Suprapubic skin (tissue), 4 donors: ENCODE results near the gene PANX3. TPM values are rescaled to one million over a fixed set of nuclear protein-coding genes. Genes with fewer than 3 reads are reported as not detected.
"Not testable (repeated sequence)": the region's sequence is repeated elsewhere in the genome, so short reads cannot be mapped to it uniquely, and the experiment has no call there.

Experiments used
- DNase-seq, 2 donors: peaks; one replicate each; pipeline ENCODE4 v3.0.0-alpha.2; 2019; ENCODE audit warnings: low spot score in 2 of 2
- H3K27ac ChIP-seq: fragments of 200-600 bp; sonication (generic); one replicate; pipeline ENCODE4 v1.5.1; 2019
- H3K27me3 ChIP-seq: fragments of 200-600 bp; sonication (generic); one replicate; pipeline ENCODE4 v1.5.1; 2019
- H3K36me3 ChIP-seq: fragments of 200-600 bp; sonication (generic); one replicate; pipeline ENCODE4 v1.5.1; 2019
- H3K4me1 ChIP-seq: fragments of 200-600 bp; sonication (generic); one replicate; pipeline ENCODE4 v1.5.1; 2019
- H3K4me3 ChIP-seq: fragments of 200-600 bp; sonication (generic); one replicate; pipeline ENCODE4 v1.5.1; 2019; ENCODE audit warnings: mild to moderate bottlenecking
- H3K9me3 ChIP-seq: fragments of 200-600 bp; sonication (generic); one replicate; pipeline ENCODE4 v1.5.1; 2019
- EP300 ChIP-seq: sonication (generic); formaldehyde crosslinking; IDR thresholded peaks from one replicate; pipeline ENCODE4 v1.6.1; 2017; ENCODE audit warnings: antibody characterized with exemption
- POLR2A ChIP-seq, 2 donors: fragments of 450-650 bp; IDR thresholded peaks; one replicate each; pipeline ENCODE4 v1.6.1; 2017; ENCODE audit warnings: antibody characterized with exemption in 2 of 2, mild to moderate bottlenecking in 2 of 2, moderate library complexity in 2 of 2
- POLR2AphosphoS5 ChIP-seq, 3 donors: sonication (generic); formaldehyde crosslinking; IDR thresholded peaks; one replicate each; pipeline ENCODE4 v1.6.1; 2017; ENCODE audit warnings: antibody characterized with exemption in 3 of 3
- WGBS: methylation state at CpG from one replicate; pipeline ENCODE4 v1.1.5; 2018; 5-methylcytosine and 5-hydroxymethylcytosine counted together
- total RNA-seq, 4 donors: library from RNA; depleted of rRNA; stranded (reverse); fragments of >200 nt; gene quantifications; one replicate each; pipeline ENCODE4 v1.1.0, GENCODE V29; 2016
- TF ChIP-seq, protein P1 (sequence below), 2 donors: fragments of 200-600 bp in 1 of 2; fragments of 450-650 bp in 1 of 2; sonication (generic) in 1 of 2; IDR thresholded peaks; one replicate each; pipeline ENCODE4 v1.5.1; 2016 to 2019; ENCODE audit warnings: antibody characterized with exemption in 2 of 2, mild to moderate bottlenecking in 1 of 2, moderate library complexity in 1 of 2

Gene PANX3
- total RNA-seq, 4 donors from 2014 or later, result not detected

DNA sequence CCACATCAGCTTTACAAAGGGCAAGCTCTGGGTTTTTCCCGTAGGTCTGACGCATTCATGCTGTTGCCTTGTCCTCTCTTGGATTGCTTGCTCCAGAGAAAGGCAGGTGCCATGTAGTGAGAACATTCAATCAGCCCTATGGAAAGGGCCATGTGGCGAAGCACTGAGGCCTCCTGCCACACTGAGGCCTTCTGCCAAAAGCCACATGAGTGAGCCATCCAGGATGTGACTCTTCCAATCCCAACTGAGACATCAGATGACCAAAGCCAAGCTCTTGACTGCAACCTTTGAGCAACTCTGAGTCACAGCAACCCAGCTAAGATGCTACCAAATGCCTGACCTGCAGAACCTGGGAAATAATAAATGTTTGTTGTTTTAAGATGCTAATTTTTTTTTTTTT, 9.0 kb upstream of the PANX3 start:
- H3K4me3 ChIP-seq, result no peak overlapping the region
- H3K9me3 ChIP-seq, result no peaks in the 10 kb centered on the region
- H3K4me1 ChIP-seq, result no peaks in the 10 kb centered on the region
- no peaks in the 10 kb centered on the region for H3K36me3 ChIP-seq
- no peak for DNase-seq
- no peaks in the 10 kb centered on the region for H3K27me3 ChIP-seq
- WGBS, result 100% methylated on average over 2 of the region's 3 CpGs
- TF ChIP-seq POLR2A (IDR thresholded peaks at IDR 0.05) (no peak), EP300 (no peak), POLR2AphosphoS5 (IDR thresholded peaks at IDR 0.05) (no peak)
- TF ChIP-seq, protein P1, sequence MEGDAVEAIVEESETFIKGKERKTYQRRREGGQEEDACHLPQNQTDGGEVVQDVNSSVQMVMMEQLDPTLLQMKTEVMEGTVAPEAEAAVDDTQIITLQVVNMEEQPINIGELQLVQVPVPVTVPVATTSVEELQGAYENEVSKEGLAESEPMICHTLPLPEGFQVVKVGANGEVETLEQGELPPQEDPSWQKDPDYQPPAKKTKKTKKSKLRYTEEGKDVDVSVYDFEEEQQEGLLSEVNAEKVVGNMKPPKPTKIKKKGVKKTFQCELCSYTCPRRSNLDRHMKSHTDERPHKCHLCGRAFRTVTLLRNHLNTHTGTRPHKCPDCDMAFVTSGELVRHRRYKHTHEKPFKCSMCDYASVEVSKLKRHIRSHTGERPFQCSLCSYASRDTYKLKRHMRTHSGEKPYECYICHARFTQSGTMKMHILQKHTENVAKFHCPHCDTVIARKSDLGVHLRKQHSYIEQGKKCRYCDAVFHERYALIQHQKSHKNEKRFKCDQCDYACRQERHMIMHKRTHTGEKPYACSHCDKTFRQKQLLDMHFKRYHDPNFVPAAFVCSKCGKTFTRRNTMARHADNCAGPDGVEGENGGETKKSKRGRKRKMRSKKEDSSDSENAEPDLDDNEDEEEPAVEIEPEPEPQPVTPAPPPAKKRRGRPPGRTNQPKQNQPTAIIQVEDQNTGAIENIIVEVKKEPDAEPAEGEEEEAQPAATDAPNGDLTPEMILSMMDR (IDR thresholded peaks at IDR 0.05), result no peak
- H3K27ac ChIP-seq, result no peak overlapping the region

DNA sequence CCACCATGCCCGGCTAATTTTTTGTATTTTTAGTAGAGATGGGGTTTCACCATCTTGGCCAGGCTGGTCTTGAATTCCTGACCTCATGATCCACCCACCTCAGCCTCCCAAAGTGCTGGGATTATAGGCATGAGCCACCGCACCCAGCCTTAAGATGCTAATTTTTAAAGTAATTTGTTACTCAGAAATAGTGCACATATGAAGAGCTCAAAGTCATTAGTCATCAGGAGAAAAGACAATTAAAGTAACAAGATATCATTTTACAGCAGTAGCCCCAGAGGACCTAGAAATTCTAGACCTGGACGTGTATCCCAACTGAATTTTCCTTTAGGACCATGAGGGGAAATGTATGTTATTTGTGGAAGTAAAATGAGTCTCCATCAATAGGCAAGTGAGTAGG, 8.5 kb upstream of the PANX3 start:
- 76% methylated on average over 3 of the region's 3 CpGs for WGBS
- not testable (repeated sequence) for DNase-seq, H3K9me3 ChIP-seq, H3K36me3 ChIP-seq, H3K4me1 ChIP-seq, H3K4me3 ChIP-seq, H3K27ac ChIP-seq, H3K27me3 ChIP-seq

DNA sequence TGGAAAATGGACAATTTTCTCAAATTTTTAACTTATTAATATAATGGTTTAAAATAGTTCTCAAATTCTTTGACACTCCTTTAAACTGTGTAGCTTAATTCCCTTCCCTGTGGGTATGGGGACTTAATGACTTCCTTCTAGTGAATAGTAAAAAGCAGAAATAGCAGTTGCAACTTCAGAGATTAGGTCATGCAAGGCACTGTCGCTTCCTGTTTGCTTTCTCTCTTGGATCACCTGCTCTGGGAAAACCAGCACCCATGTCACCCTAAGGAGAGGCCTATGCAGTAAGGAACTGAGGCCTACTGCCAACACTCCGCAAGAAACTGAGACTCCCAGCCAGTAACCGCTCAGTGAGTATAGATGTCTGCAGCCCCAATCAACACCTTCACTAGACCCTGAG, 5.5 kb upstream of the PANX3 start:
- DNase-seq, result no peak
- 83% methylated on average over 3 of the region's 3 CpGs for WGBS

DNA sequence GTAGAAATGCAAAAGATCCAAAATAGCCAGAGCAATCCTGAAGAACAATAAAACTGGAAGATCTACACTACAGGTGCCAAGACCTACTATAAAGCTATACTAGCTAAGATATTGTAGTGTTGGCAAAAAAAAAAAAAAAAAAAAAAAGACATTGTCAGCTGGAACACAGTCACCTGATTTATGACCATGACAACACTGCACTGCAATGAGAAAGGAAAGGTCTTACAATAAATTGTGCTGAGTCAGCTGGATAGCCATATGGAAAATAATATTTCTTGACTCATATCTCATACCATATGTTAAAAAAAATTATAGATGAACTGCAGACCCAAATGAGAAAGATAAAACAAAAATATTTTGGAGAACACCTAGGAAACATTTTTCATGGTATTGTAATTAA, 3.1 kb upstream of the PANX3 start:
- Histone ChIP-seq H3K4me3 (no peak overlapping the region), H3K36me3 (no peaks in the 10 kb centered on the region), H3K9me3 (no peaks in the 10 kb centered on the region), H3K4me1 (no peaks in the 10 kb centered on the region), H3K27ac (no peak overlapping the region), H3K27me3 (peaks cover 3% of the 10 kb centered on the region)
- no peak for DNase-seq
- TF ChIP-seq EP300 (no peak), POLR2AphosphoS5 (IDR thresholded peaks at IDR 0.05) (no peak), POLR2A (IDR thresholded peaks at IDR 0.05) (no peak)
- TF ChIP-seq, protein P1 (IDR thresholded peaks at IDR 0.05), result no peak

More for the DNA sequence above, 5.5 kb upstream of the PANX3 start:
- Histone ChIP-seq H3K27ac (no peak overlapping the region), H3K36me3 (no peaks in the 10 kb centered on the region), H3K27me3 (no peaks in the 10 kb centered on the region), H3K4me1 (no peaks in the 10 kb centered on the region), H3K4me3 (no peak overlapping the region), H3K9me3 (no peaks in the 10 kb centered on the region)
- no peak for TF ChIP-seq EP300
- TF ChIP-seq POLR2A (IDR thresholded peaks at IDR 0.05), result no peak
- TF ChIP-seq POLR2AphosphoS5 (IDR thresholded peaks at IDR 0.05), result no peak
- TF ChIP-seq, protein P1 (IDR thresholded peaks at IDR 0.05), result no peak

DNA sequence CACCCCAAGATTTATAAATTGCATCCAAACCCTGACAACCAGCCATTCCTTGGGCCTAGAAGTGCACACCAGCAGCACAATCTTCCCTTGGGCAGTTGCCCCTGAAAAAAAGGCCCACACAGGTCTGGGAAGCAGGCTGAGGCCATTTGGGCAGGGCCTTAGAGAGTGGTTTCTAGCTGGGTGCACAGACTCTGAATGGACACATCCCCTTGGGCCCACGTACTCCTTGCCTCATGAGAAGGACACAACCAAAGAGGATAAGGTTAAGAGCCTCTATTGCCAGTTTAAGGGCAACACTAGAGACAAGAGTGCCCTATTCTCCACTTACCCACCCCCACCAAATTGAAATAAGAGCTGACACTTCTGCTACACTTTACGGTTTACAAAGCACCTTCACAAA, 933 bp upstream of the PANX3 start:
- WGBS, result 94% methylated on average over 2 of the region's 2 CpGs
- DNase-seq, result no peak
- no peaks in the 10 kb centered on the region for H3K4me1 ChIP-seq
- H3K27ac ChIP-seq, result no peak overlapping the region
- TF ChIP-seq, protein P1 (IDR thresholded peaks at IDR 0.05), result no peak
- TF ChIP-seq POLR2AphosphoS5 (IDR thresholded peaks at IDR 0.05), result no peak
- TF ChIP-seq EP300, result no peak
- TF ChIP-seq POLR2A (IDR thresholded peaks at IDR 0.05), result no peak
- no peaks in the 10 kb centered on the region for H3K9me3 ChIP-seq
- H3K27me3 ChIP-seq, result peaks cover 18% of the 10 kb centered on the region
- no peaks in the 10 kb centered on the region for H3K36me3 ChIP-seq
- H3K4me3 ChIP-seq, result no peak overlapping the region

DNA sequence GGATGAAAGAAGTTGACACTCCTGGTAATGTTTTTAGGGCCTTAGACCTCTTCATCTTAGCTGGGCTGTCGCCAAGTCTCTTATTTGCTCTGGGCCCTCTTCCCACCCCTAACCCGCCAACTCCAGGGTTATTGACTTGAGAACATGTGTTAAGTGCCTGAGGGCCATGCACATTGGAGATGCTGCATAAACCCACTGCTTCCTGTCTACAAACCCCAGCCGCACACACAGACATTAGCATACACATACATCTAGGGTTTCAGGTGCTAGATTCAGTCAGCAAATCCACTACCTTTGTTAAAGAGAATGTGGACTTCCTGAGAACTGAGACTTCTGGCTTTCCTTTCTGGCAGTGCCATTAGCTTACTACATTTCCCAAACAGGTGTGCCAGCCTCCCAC, 817 bp downstream of the PANX3 start:
- 45% methylated on average over 3 of the region's 3 CpGs for WGBS
- no peaks in the 10 kb centered on the region for H3K36me3 ChIP-seq
- H3K27ac ChIP-seq, result no peak overlapping the region
- no peak for DNase-seq
- H3K4me3 ChIP-seq, result no peak overlapping the region
- H3K4me1 ChIP-seq, result no peaks in the 10 kb centered on the region
- no peaks in the 10 kb centered on the region for H3K9me3 ChIP-seq
- no peak for TF ChIP-seq POLR2AphosphoS5 (IDR thresholded peaks at IDR 0.05)
- no peak for TF ChIP-seq EP300
- H3K27me3 ChIP-seq, result peaks cover 24% of the 10 kb centered on the region
